NB4 (cell line): ENCODE data around the gene SLC28A2.
A peak's percentile ranks its signal among the peaks of the same experiment; 100 is the strongest.

Experiments used
- DNase-seq: peaks from one replicate; pipeline ENCODE4 v3.0.0; 2010; ENCODE audit warnings: low read depth
- H3K4me3 ChIP-seq: one replicate; pipeline ENCODE4 v1.5.1; 2011; ENCODE audit warnings: mild to moderate bottlenecking, low read depth, low read length, moderate library complexity
- CTCF ChIP-seq: IDR thresholded peaks from one replicate; pipeline ENCODE4 v1.5.1; 2012; ENCODE audit warnings: low read depth, low read length
- MAX ChIP-seq: IDR thresholded peaks from 2 replicates; pipeline ENCODE4 v1.6.1; 2011; ENCODE audit warnings: low read depth, low read length
- MYC ChIP-seq: IDR thresholded peaks from 2 replicates; pipeline ENCODE4 v1.6.1; 2011; ENCODE audit warnings: low read depth, low read length
- POLR2A ChIP-seq: IDR thresholded peaks from 2 replicates; pipeline ENCODE4 v1.6.1; 2011; ENCODE audit warnings: mild to moderate bottlenecking; ENCODE audit not compliant: insufficient read length; ENCODE audit errors: extremely low read depth

SLC28A2 gene

GRCh38 chr15:45251888-45252287 is at the start of gene SLC28A2:
TSS of gene SLC28A2 (plus strand) at chr15:45252234. CDS start at chr15:45253216, 982 bp downstream.
- no peak for DNase-seq
- TF ChIP-seq CTCF = no peak
- no peak for TF ChIP-seq MYC
- no peak for TF ChIP-seq POLR2A
- TF ChIP-seq MAX = no peak

GRCh38 chr15:45203182-45203581 is 48.9 kb upstream of the SLC28A2 start:
- TF ChIP-seq MYC (no peak), POLR2A (no peak), MAX (no peak), CTCF (no peak)
- no peak overlapping the region for H3K4me3 ChIP-seq
- DNase-seq = no peak

More at GRCh38 chr15:45251888-45252287, at the start of gene SLC28A2:
- H3K4me3 ChIP-seq = no peak within 1 kb of the TSS

GRCh38 chr15:45205192-45205591 is 46.8 kb upstream of the SLC28A2 start:
- H3K4me3 ChIP-seq = no peak overlapping the region
- DNase-seq = peak; percentile 71
- peak; percentile 93 for TF ChIP-seq CTCF
- 0 out of 2 replicates have a peak, but pooled peaks have one; percentile 41 for TF ChIP-seq MYC
- TF ChIP-seq MAX = no peak

GRCh38 chr15:45212493-45212892 is 39.5 kb upstream of the SLC28A2 start:
- TF ChIP-seq MYC (no peak), MAX (no peak)
- no peak for DNase-seq
- no peak overlapping the region for H3K4me3 ChIP-seq

GRCh38 chr15:45221053-45221599 is 30.9 kb upstream of the SLC28A2 start:
- TF ChIP-seq POLR2A (no peak), MYC (no peak), CTCF (no peak), MAX (no peak)
- no peak overlapping the region for H3K4me3 ChIP-seq
- no peak for DNase-seq

- TF ChIP-seq POLR2A (no peak), MAX (no peak), MYC (no peak), CTCF (no peak)
- DNase-seq = no peak
- no peak overlapping the region for H3K4me3 ChIP-seq
These were observed 30.1 kb upstream of the SLC28A2 start for GRCh38 chr15:45221967-45222366.
